Right lung (tissue), 5 donors: Measurements from ENCODE around the gene REPIN1. TPM values are rescaled to one million over a fixed set of nuclear protein-coding genes. Genes with fewer than 3 reads are reported as not detected.

Source experiments
- DNase-seq, 2 donors: peaks; one replicate each; pipeline ENCODE4 v3.0.0-alpha.2; 2013
- polyA plus RNA-seq, 5 donors: library from polyadenylated mRNA; unstranded; fragments of 120-200 nt; gene quantifications; one replicate each; pipeline versions ENCODE4 v1.2.1 to v1.2.3, GENCODE V29; 2013; ENCODE audit warnings: inconsistent platforms in 1 of 5, low replicate concordance in 1 of 5; ENCODE audit not compliant: insufficient read length in 5 of 5, insufficient read depth in 1 of 5

Gene REPIN1
- polyA plus RNA-seq, 5 donors = 51.0 to 85.1 (median 76.9) TPM

DNA sequence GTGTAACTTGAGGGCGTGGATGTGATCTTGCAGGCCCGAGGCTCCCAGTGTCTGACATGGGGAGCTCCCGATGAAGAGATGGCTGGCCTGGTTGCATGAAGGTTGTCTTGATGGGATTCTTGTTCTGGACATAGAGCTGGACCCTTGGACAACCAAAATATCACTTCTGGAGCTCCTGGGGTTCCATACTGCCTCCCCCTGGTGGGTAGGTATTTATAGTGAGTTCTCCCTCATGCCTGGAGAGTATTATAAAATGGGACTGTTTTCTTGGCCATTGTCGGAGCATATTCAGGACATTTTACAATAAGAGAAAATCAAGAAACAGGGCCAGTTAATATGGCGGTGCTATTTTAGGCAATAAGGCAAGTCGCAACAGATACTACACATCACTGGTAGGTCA is 49.2 kb downstream of the REPIN1 start:
- DNase-seq = no peak

DNA sequence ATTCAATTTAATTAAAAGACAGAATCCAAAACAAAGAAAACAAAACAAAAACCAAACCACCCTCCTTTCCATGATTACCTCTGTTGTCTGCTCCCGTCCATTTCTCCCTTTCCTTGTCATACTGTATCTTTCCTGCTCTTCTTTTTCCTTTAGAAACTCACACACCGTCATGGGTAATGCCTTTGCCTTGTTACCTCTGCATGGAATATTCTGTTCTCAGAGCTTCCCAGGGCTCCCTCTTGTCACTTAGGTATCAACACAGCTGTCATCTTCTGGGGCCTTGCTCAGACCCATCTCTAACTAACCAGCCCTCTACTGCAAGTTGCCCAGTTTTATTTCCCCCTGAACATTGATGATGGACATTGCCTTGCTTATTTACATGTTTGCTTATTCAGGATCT is 51.6 kb downstream of the REPIN1 start:
- DNase-seq = no peak

DNA sequence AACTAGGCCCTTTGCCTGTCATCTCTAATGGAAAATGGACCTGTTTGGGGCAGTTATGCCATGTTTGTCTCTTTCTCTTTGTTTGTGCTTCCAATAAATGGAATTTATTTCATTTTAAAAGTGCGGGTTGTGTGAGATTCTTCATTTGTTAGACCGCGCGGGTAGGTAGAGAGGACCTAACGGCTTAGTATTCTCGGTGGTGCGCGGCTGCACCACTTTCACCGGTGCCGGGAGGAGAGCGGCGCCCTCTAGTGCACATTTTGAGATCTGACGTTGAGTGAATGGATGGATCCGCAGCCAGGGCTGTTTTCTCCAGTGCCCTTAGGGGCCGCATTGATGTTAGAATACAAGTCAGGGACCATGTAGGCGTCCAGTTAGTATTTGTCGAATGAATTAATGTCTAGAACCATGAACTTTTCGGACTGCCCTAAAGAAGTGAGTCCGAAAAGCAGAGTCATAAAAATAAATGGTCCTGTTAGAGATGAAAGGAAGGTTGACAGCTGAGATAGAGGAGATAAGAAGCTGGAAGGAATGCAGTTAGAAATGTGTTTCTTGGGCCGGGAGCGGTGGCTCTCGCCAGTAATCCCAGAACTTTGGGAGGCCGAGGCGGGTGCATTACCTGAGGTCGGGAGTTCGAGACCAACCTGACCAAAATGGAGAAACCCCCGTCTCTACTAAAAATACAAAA is 52.5 kb downstream of the REPIN1 start:
- DNase-seq = peak; percentile 62 to 73

DNA sequence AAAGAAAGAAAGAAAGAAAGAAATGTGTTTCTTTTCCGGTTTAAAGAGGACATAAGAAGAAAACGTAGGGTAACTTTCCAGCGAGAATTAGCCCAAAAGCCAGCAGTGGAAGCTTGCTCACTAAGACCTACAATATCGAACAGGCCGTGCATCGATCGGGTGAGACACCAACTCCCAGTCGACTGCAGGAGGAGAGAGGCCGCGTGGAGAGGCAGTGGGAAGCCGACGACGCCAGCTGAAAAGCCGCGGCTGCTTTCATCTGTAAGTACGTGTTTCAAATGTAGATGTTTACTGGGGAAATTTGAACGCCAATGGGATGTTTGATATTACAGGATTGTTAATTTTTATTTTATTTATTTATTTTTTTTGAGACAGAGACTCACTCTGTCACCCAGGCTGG is 53.2 kb downstream of the REPIN1 start:
- DNase-seq = no peak

Other genes with a start within 250 kb of the REPIN1 start
- gene LRRC61, start 45.5 kb upstream of the REPIN1 start, polyA plus RNA-seq = 10 to 100 TPM; 15.0 to 22.7 (median 18.5) TPM
- gene ACTR3C, start 45.3 kb upstream of the REPIN1 start, polyA plus RNA-seq = 1 to 10 TPM; 4.0 to 9.4 (median 5.4) TPM
- gene RARRES2, start 27.2 kb upstream of the REPIN1 start, polyA plus RNA-seq = 100 to 1,000 TPM; 146 to 314 (median 221) TPM
- gene ZNF775, start 10.5 kb downstream of the REPIN1 start, polyA plus RNA-seq = 10 to 100 TPM in 1 of 5 donors, 1 to 10 TPM in 4; 3.5 to 12.4 (median 5.6) TPM
- 10 to 100 TPM; 18.1 to 28.7 (median 24.8) TPM for gene GIMAP8, start 81.8 kb downstream of the REPIN1 start, polyA plus RNA-seq
- 10 to 100 TPM; 30.0 to 50.8 (median 38.9) TPM for gene GIMAP7, start 146.1 kb downstream of the REPIN1 start, polyA plus RNA-seq
- gene GIMAP4, start 198.6 kb downstream of the REPIN1 start, polyA plus RNA-seq = 100 to 1,000 TPM in 2 of 5 donors, 10 to 100 TPM in 3; 65.4 to 106 (median 78.0) TPM